Right lobe of liver (tissue), 6 donors: ENCODE measurements around the gene CACNA1D. TPM values are rescaled to one million over a fixed set of nuclear protein-coding genes. Genes with fewer than 3 reads are reported as not detected.

Source experiments
- ATAC-seq, 4 donors: fragments of 200-7000 bp; cut with Tn5 transposase; one replicate each; pipeline ENCODE4 v1.9.1; 2020; ENCODE audit warnings: mild to moderate bottlenecking in 4 of 4, moderate library complexity in 4 of 4
- DNase-seq, 3 donors: peaks; one replicate each; pipeline ENCODE4 v3.0.0-alpha.2; 2020
- H3K27ac ChIP-seq, 3 donors: fragments of 200-600 bp; one replicate each; pipeline ENCODE4 v1.8.0; 2022
- H3K27me3 ChIP-seq, 2 donors: fragments of 200-600 bp; one replicate each; pipeline ENCODE4 v1.8.0; 2022
- H3K36me3 ChIP-seq, 4 donors: fragments of 200-600 bp; sonication (generic) in 1 of 4; one replicate each; pipeline versions ENCODE4 v1.5.1 to v1.8.0; 2017 to 2022; ENCODE audit warnings: control low read depth in 1 of 4
- H3K4me1 ChIP-seq, 4 donors: fragments of 200-600 bp; sonication (generic) in 1 of 4; one replicate each; pipeline versions ENCODE4 v1.5.1 to v1.8.0; 2017 to 2022; ENCODE audit warnings: control low read depth in 1 of 4
- H3K4me3 ChIP-seq, 3 donors: fragments of 200-600 bp; one replicate each; pipeline ENCODE4 v1.8.0; 2022
- H3K9me3 ChIP-seq, 4 donors: fragments of 200-600 bp; sonication (generic) in 1 of 4; one replicate each; pipeline versions ENCODE4 v1.5.1 to v1.8.0; 2017 to 2022; ENCODE audit warnings: control low read depth in 1 of 4
- POLR2A ChIP-seq: fragments of 450-650 bp; IDR thresholded peaks from one replicate; pipeline ENCODE4 v1.6.1; 2017; ENCODE audit warnings: antibody characterized with exemption, mild to moderate bottlenecking
- WGBS: methylation state at CpG from one replicate; pipeline ENCODE4 v1.1.6; 2018; ENCODE audit warnings: low coverage, low lambda C conversion rate; ENCODE audit not compliant: insufficient coverage; ENCODE audit errors: missing lambda C conversion rate; 5-methylcytosine and 5-hydroxymethylcytosine counted together
- intact Hi-C, 2 donors: fragments of 100-400 bp; cut with DNase I; formaldehyde crosslinking; loops; one replicate each; pipeline versions ENCODE4 v1.11.2 to v1.14.1; 2022
- total RNA-seq, 6 experiments: library from RNA; depleted of rRNA in 2 of 6; stranded (reverse); fragments of >200 nt in 2 of 6; fragmentation: NEBNext Ultra II Directional in 3 of 6; extraction: Animal tissue kit (Norgen Biotek cat#: 25700) in 3 of 6; gene quantifications; one replicate each; pipeline versions ENCODE4 v1.1.0 to v1.2.4, GENCODE V29; 2016 to 2023
- TF ChIP-seq, protein P1 (sequence below), 4 donors: fragments of 200-600 bp in 3 of 4; fragments of 450-650 bp in 1 of 4; IDR thresholded peaks; one replicate each; pipeline versions ENCODE4 v1.5.1 to v1.8.0; 2016 to 2022; ENCODE audit warnings: antibody characterized with exemption in 4 of 4, mild to moderate bottlenecking in 2 of 4
- donor health status: DM: no; HTN: yes; CAD: no.
- donor health status: DM: no; HTN: no; CAD: no.
- donor health status: DM: no; HTN: no; CAD: no.
- donor health status: DM: no; HTN: yes; CAD: no.
- donor health status: DM: no; HTN: yes; CAD: no.

The CACNA1D gene
- total RNA-seq, 6 experiments from 2014 or later: 5.5 to 12.7 (median 9.3) TPM

DNA sequence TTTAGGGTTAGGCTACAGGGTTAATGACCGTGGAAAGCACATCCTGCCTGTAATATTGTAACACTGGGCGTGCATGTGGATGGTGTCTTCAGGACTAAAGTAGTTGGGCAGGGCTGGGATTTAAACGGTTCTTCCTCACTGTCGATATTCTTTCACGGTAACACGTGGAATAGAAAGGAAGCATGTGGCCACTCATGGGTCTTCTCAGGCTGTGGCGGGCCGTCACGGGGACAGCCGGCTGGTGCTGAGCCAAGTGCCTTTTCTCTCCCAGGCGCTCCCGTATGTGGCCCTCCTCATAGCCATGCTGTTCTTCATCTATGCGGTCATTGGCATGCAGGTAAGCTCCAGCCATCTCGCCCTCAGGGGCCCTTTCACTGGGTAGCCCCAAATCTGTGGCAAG is 278.2 kb downstream of the CACNA1D start:
- intact Hi-C loops: no loop called here
- H3K27ac ChIP-seq: no peak overlapping the region
- no peak for TF ChIP-seq POLR2A
- TF ChIP-seq, protein P1, sequence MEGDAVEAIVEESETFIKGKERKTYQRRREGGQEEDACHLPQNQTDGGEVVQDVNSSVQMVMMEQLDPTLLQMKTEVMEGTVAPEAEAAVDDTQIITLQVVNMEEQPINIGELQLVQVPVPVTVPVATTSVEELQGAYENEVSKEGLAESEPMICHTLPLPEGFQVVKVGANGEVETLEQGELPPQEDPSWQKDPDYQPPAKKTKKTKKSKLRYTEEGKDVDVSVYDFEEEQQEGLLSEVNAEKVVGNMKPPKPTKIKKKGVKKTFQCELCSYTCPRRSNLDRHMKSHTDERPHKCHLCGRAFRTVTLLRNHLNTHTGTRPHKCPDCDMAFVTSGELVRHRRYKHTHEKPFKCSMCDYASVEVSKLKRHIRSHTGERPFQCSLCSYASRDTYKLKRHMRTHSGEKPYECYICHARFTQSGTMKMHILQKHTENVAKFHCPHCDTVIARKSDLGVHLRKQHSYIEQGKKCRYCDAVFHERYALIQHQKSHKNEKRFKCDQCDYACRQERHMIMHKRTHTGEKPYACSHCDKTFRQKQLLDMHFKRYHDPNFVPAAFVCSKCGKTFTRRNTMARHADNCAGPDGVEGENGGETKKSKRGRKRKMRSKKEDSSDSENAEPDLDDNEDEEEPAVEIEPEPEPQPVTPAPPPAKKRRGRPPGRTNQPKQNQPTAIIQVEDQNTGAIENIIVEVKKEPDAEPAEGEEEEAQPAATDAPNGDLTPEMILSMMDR (IDR thresholded peaks at IDR 0.05): no peak

DNA sequence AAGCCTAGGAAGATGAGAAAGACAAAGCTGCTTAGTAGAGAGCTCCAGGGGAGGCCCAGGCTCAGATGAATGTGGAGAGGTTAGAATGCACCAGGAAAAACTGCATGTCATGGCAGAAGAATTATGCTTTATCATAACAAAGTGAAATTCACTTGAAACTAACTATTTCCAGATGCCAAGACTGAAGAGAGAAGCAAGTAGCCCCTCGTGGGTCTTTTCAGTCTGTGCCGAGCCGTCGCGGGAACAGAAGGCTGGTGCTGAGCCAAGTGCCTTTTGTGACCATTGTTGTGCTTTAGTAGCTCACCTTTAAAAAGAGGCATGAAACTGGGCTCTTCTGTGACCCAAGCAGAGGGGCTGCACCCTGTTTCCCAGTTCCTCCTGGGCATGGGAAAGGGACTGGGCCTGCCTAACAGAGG is 278.6 kb downstream of the CACNA1D start:
- DNase-seq: no peak
- Histone ChIP-seq H3K4me3 (no peak overlapping the region), H3K36me3 (no peaks in the 10 kb centered on the region), H3K27ac (no peak overlapping the region), H3K9me3 (no peaks in the 10 kb centered on the region), H3K4me1 (peaks cover 0 to 30% (median 15%) of the 10 kb centered on the region in 4 donors), H3K27me3 (no peaks in the 10 kb centered on the region)
- TF ChIP-seq, protein P1 (IDR thresholded peaks at IDR 0.05): no peak
- no peak for TF ChIP-seq POLR2A
- intact Hi-C loops: no loop called here
- 91% methylated on average over 5 of the region's 5 CpGs for WGBS
- no peak for ATAC-seq

More for the DNA sequence above, 278.2 kb downstream of the CACNA1D start:
- ATAC-seq (no peak), DNase-seq (no peak)
- Histone ChIP-seq H3K36me3 (no peaks in the 10 kb centered on the region), H3K4me3 (no peak overlapping the region), H3K27me3 (no peaks in the 10 kb centered on the region), H3K4me1 (peaks cover 0 to 30% (median 14%) of the 10 kb centered on the region in 4 donors), H3K9me3 (no peaks in the 10 kb centered on the region)
- WGBS: 79% methylated on average over 4 of the region's 14 CpGs

GRCh38 chr3:53773611-53774368 is 279.4 kb downstream of the CACNA1D start:
- ATAC-seq (no peak), DNase-seq (no peak)
- 65% methylated on average over 9 of the region's 10 CpGs for WGBS

DNA sequence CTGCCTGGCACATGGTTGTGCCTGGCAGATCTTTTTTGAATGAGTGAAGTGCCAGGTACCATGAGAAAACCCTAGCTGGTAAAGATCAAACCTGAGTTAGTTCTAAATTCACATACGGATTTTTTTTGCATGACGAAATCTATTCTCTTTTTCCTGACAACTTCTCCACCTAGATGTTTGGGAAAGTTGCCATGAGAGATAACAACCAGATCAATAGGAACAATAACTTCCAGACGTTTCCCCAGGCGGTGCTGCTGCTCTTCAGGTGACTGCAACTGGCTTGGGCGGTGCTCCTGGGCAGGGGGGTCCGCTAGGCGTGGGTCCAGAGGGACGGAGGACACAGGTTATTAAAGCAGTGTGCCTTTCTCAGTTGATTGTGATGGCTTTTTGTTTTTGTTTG is 280.0 kb downstream of the CACNA1D start:
- TF ChIP-seq POLR2A: no peak
- TF ChIP-seq, protein P1 (IDR thresholded peaks at IDR 0.05): no peak
- Histone ChIP-seq H3K36me3 (no peaks in the 10 kb centered on the region), H3K9me3 (no peaks in the 10 kb centered on the region), H3K4me1 (peaks cover 0 to 30% (median 15%) of the 10 kb centered on the region in 4 donors), H3K27ac (peak overlapping the region in 1 of 3 donors; percentile 23), H3K27me3 (no peaks in the 10 kb centered on the region), H3K4me3 (no peak overlapping the region)
- WGBS: 31% methylated on average over 8 of the region's 8 CpGs
- ATAC-seq (peak; percentile 9 to 55 (median 36)), DNase-seq (no peak)
- intact Hi-C loops: no loop called here

More at GRCh38 chr3:53773611-53774368, 279.4 kb downstream of the CACNA1D start:
- no peak overlapping the region for H3K4me3 ChIP-seq
- no peaks in the 10 kb centered on the region for H3K27me3 ChIP-seq
- intact Hi-C loops: no loop called here
- H3K4me1 ChIP-seq: peaks cover 0 to 30% (median 15%) of the 10 kb centered on the region in 4 donors
- no peak for TF ChIP-seq POLR2A
- no peaks in the 10 kb centered on the region for H3K9me3 ChIP-seq
- H3K27ac ChIP-seq: peak overlapping the region in 1 of 3 donors; percentile 23
- H3K36me3 ChIP-seq: no peaks in the 10 kb centered on the region

DNA sequence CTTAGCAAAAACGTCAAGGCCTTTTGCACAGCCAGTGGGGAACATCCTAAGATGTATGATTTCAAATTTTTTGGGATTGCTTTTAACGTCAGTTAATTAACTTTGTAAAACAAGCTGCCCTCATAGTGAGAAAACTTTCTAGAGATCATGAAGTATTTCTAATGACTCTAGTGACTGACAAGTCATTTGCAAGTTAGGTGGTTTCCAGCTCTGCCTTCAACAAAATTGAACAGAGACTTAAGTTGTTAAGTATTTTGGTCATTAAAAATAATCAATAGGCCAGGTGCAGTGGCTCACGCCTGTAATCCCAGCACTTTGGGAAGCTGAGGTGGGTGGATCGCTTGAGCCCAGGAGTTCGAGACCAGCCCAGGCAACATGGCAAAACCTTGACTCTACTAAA is 280.6 kb downstream of the CACNA1D start:
- H3K9me3 ChIP-seq: no peaks in the 10 kb centered on the region
- TF ChIP-seq, protein P1 (IDR thresholded peaks at IDR 0.05): no peak
- TF ChIP-seq POLR2A: no peak
- ATAC-seq (no peak), DNase-seq (no peak)
- no peak overlapping the region for H3K4me3 ChIP-seq
- H3K27ac ChIP-seq: no peak overlapping the region
- H3K27me3 ChIP-seq: no peaks in the 10 kb centered on the region
- H3K36me3 ChIP-seq: no peaks in the 10 kb centered on the region
- 67% methylated on average over 3 of the region's 5 CpGs for WGBS
- intact Hi-C loops: no loop called here
- H3K4me1 ChIP-seq: peaks cover 0 to 30% (median 15%) of the 10 kb centered on the region in 4 donors
